Type B pancreatic cell (in vitro differentiated cells): Measurements from ENCODE around the gene PAGE2. TPM values are rescaled to one million over a fixed set of nuclear protein-coding genes. Genes with fewer than 3 reads are reported as not detected.
"Not testable (repeated sequence)": the region's sequence is repeated elsewhere in the genome, so short reads cannot be mapped to it uniquely, and the experiment has no call there.

Source experiments
- DNase-seq: peaks from one replicate; pipeline ENCODE4 v3.0.0; 2021; ENCODE audit warnings: mixed read lengths; ENCODE audit not compliant: unreplicated experiment; ENCODE audit errors: extremely low spot score
- H3K27ac Mint-ChIP-seq: 2 replicates; pipeline ENCODE4 v1.8.0; 2021; ENCODE audit warnings: mild to moderate bottlenecking, mixed read lengths
- H3K27me3 Mint-ChIP-seq: 2 replicates; pipeline ENCODE4 v1.8.0; 2021; ENCODE audit warnings: mixed read lengths
- H3K36me3 Mint-ChIP-seq: 2 replicates; pipeline ENCODE4 v1.8.0; 2021; ENCODE audit warnings: mixed read lengths
- H3K4me1 Mint-ChIP-seq: one replicate; pipeline ENCODE4 v1.8.0; 2021; ENCODE audit warnings: mixed read lengths; ENCODE audit not compliant: unreplicated experiment
- H3K4me3 Mint-ChIP-seq: 2 replicates; pipeline ENCODE4 v1.8.0; 2021; ENCODE audit warnings: mild to moderate bottlenecking, mixed read lengths
- H3K9me3 Mint-ChIP-seq: 2 replicates; pipeline ENCODE4 v1.8.0; 2021; ENCODE audit warnings: mixed read lengths
- total RNA-seq: library from RNA; stranded (reverse); gene quantifications from 2 replicates; pipeline ENCODE4 v1.2.1, GENCODE V29; 2021; ENCODE audit warnings: low replicate concordance
- TF ChIP-seq, protein P1 (sequence below): fragments of 200-600 bp; sonication (generic); conservative IDR thresholded peaks from 2 replicates; pipeline ENCODE4 v1.5.0; 2021; ENCODE audit warnings: antibody characterized with exemption, mild to moderate bottlenecking

PAGE2 gene
- total RNA-seq, 1 donor from 2014 or later = not detected

DNA sequence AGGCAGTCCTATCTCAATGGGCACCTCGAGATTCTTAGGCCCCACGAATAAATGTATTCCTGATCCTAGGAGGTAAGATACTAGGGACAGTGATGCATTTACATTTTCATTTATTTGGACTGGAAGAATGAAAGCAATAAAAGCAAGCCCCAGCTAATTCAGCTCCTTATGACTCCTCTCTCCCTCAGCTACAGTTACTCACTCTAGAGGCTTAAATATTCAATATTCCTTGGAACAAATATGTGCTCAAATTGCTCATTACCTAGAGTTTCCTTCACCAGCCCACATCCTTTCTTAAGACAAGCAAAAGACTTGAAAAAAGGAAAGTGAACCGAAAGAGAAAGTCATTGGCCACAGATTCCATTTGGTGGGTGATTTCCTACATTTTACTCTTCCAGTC lies 13.9 kb downstream of the PAGE2 start:
- no peaks in the 10 kb centered on the region for H3K9me3 Mint-ChIP-seq
- no peaks in the 10 kb centered on the region for H3K4me1 Mint-ChIP-seq
- H3K27ac Mint-ChIP-seq = no peak overlapping the region
- H3K36me3 Mint-ChIP-seq = no peaks in the 10 kb centered on the region
- no peak for DNase-seq
- TF ChIP-seq, protein P1, sequence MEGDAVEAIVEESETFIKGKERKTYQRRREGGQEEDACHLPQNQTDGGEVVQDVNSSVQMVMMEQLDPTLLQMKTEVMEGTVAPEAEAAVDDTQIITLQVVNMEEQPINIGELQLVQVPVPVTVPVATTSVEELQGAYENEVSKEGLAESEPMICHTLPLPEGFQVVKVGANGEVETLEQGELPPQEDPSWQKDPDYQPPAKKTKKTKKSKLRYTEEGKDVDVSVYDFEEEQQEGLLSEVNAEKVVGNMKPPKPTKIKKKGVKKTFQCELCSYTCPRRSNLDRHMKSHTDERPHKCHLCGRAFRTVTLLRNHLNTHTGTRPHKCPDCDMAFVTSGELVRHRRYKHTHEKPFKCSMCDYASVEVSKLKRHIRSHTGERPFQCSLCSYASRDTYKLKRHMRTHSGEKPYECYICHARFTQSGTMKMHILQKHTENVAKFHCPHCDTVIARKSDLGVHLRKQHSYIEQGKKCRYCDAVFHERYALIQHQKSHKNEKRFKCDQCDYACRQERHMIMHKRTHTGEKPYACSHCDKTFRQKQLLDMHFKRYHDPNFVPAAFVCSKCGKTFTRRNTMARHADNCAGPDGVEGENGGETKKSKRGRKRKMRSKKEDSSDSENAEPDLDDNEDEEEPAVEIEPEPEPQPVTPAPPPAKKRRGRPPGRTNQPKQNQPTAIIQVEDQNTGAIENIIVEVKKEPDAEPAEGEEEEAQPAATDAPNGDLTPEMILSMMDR = no peak
- H3K27me3 Mint-ChIP-seq = no peaks in the 10 kb centered on the region
- no peak overlapping the region for H3K4me3 Mint-ChIP-seq

DNA sequence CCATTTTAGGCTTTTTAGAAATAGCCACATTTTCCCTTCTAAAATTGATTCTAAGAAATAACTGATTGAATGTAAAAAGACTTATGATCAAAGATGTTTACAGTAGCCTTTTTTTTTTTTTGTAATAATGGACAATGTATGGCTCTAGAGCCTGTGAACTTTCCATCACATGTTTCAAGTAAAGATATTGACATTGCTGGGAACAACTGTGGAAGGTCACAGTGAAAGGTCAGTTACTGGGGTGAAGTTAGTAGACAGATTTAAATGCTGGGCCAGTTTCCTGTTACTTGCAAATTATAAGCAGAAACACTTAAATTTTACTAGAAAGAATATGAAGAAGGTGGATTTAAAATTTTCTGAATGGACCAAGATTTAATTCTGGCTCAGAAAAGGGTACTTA lies 18.4 kb downstream of the PAGE2 start:
- no peak for DNase-seq
- Mint-ChIP-seq H3K9me3 (no peaks in the 10 kb centered on the region), H3K4me1 (peaks cover 3% of the 10 kb centered on the region), H3K36me3 (no peaks in the 10 kb centered on the region), H3K27me3 (no peaks in the 10 kb centered on the region), H3K4me3 (no peak overlapping the region), H3K27ac (no peak overlapping the region)
- TF ChIP-seq, protein P1 = no peak

DNA sequence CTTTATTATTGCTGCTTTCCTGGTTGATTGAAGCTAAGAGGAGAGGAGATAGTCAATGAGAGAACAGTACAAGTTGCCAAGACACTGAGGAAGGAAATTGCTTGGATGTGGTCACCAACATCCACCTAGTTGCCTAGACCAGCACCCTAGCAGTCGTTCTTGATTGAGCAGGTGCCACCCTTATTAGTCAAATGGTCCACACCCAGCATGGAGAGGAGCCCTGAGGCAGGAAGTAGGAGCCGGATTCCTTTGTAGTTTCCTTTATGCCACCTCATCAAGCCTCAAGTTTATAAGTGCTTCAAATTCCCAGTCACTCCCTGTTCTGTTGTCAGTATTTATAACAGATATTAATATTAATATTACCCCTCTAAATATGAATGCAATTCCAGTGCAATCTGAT lies 19.1 kb downstream of the PAGE2 start:
- TF ChIP-seq, protein P1 = no peak
- H3K36me3 Mint-ChIP-seq = no peaks in the 10 kb centered on the region
- H3K4me1 Mint-ChIP-seq = peaks cover 3% of the 10 kb centered on the region
- no peaks in the 10 kb centered on the region for H3K9me3 Mint-ChIP-seq
- H3K4me3 Mint-ChIP-seq = no peak overlapping the region
- no peaks in the 10 kb centered on the region for H3K27me3 Mint-ChIP-seq
- no peak for DNase-seq
- no peak overlapping the region for H3K27ac Mint-ChIP-seq

DNA sequence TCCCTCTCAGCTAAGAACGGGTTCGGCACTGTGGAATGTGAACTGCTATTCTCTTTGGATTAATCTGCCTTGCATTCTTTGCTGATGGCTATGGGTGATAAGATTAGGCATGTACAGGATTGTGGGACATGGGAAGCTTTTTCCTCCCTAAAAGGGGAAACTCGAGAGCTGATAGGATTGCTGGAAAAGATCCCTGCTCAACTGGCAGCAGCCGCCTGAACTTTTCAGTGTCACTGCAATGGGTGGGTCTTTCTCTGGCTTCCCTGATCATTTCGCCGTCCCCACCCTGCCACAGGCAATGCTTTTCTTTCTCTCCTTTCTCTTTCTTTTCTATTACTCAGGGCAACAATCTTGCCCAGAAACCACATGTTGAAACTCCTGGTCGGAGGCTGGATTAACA lies 20.5 kb downstream of the PAGE2 start:
- no peak overlapping the region for H3K4me3 Mint-ChIP-seq
- no peak overlapping the region for H3K27ac Mint-ChIP-seq
- no peak for DNase-seq
- H3K4me1 Mint-ChIP-seq = peaks cover 3% of the 10 kb centered on the region
- H3K9me3 Mint-ChIP-seq = no peaks in the 10 kb centered on the region
- TF ChIP-seq, protein P1 = no peak
- no peaks in the 10 kb centered on the region for H3K36me3 Mint-ChIP-seq
- H3K27me3 Mint-ChIP-seq = no peaks in the 10 kb centered on the region

DNA sequence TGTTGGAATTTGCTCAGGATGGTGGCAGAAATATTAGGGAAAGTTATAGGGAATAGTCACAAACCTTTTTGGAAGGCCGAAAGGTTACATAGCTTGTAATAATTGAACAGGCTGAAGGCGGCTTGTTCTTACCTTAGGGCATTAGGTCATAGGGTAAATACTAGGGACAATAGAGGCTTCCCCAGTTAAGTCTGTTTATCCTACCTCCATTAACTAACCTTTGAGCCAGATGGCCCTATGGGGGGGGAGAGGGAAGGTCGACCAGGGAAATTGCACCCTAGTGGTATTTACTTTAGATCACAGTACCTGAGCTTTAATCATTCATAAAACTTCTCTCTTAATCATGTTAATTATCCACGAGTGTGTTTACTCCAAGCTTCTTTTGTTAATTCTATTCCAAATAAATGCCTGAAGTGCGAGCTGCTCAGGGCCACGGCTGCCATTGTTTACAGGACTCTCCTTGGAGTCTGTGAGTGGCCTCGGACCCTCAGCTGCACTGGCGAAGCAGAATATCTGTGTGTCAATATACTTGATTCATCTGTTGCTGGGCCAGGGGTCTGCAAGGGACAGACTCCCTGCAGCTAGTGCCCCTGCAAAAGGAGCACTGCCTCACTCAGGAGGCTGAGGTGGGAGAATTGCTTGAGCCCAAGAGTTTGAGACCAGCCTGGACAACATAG lies 22.9 kb downstream of the PAGE2 start:
- Mint-ChIP-seq H3K4me3 (no peak overlapping the region), H3K36me3 (no peaks in the 10 kb centered on the region), H3K4me1 (peaks cover 3% of the 10 kb centered on the region), H3K27me3 (no peaks in the 10 kb centered on the region), H3K9me3 (no peaks in the 10 kb centered on the region), H3K27ac (no peak overlapping the region)
- no peak for DNase-seq
- TF ChIP-seq, protein P1 = no peak

DNA sequence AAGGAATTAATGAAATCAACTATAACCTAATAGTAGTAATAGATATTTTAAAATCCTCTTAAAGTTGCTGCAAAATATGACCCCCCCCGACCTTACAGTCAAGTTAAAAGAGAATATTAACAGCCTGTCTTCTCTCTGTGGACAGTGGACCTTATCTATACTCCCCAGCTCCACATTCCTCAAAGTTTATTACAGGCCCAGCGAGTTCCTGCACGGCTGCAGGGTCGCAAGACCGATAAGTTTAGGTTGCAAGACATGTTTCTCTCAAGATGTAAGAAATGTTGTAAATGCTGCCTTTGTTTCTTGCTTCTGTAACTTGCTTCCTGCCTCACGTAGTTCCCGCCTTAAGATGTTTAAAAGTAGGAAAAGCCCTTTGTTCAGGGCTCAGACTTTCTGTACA lies 27.8 kb downstream of the PAGE2 start:
- not testable (repeated sequence) for H3K4me3 Mint-ChIP-seq, H3K27me3 Mint-ChIP-seq, H3K27ac Mint-ChIP-seq, DNase-seq, H3K36me3 Mint-ChIP-seq, H3K4me1 Mint-ChIP-seq, H3K9me3 Mint-ChIP-seq
